Loucy (cell line): ENCODE measurements around the gene CHMP4B.

Experiments used
- CTCF ChIP-seq: fragments of 200-600 bp; sonication (generic); conservative IDR thresholded peaks from 2 replicates; pipeline ENCODE4 v1.5.1; 2014; ENCODE audit warnings: mild to moderate bottlenecking, antibody characterized with exemption, low read length
- EZH2phosphoT487 ChIP-seq: fragments of 200-600 bp; IDR thresholded peaks from 2 replicates; pipeline ENCODE4 v1.6.1; 2018; ENCODE audit warnings: antibody characterized with exemption, mild to moderate bottlenecking, moderate library complexity, borderline replicate concordance

DNA sequence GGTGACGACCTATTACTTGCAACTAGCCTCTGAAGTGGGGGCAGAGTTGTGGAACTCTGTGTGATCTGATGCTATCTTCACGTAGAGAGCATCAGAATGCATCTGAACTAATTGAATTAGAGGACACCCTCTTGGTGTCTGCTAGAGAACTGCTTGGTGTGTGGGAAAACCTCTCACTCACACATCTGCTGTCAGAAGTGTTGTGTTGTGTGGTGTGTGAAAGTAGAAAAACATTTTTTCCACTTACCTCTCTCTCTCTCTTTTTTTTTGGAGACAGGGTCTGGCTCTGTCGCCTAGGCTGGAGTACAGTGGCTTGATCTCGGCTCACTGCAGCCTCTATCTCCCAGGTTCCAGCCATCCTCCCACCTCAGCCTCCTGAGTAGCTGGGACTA lies 90.0 kb downstream of the CHMP4B start:
- TF ChIP-seq CTCF, result no peak
- TF ChIP-seq EZH2phosphoT487, result no peak
